ENCODE data around the gene ALDH1A1.

DNA sequence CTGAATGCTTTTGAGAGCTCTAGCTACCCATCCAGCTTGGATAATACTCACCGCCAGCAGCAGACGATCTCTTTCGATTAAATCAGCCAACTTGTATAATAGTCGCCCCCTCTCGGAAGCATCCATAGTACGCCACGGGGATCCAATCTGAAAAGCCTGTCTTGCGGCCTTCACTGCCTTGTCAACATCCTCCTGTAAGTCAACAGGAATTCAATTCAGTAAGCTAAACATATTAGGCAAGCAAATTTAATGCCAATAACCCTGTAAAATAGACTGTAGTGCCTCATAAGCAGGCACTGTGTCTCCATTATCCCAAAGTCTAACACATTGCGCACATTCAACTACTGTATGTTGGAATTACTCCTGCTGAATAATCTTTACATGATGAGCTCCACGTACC lies 22.0 kb downstream of the ALDH1A1 start:
- TF ChIP-seq, protein P1, sequence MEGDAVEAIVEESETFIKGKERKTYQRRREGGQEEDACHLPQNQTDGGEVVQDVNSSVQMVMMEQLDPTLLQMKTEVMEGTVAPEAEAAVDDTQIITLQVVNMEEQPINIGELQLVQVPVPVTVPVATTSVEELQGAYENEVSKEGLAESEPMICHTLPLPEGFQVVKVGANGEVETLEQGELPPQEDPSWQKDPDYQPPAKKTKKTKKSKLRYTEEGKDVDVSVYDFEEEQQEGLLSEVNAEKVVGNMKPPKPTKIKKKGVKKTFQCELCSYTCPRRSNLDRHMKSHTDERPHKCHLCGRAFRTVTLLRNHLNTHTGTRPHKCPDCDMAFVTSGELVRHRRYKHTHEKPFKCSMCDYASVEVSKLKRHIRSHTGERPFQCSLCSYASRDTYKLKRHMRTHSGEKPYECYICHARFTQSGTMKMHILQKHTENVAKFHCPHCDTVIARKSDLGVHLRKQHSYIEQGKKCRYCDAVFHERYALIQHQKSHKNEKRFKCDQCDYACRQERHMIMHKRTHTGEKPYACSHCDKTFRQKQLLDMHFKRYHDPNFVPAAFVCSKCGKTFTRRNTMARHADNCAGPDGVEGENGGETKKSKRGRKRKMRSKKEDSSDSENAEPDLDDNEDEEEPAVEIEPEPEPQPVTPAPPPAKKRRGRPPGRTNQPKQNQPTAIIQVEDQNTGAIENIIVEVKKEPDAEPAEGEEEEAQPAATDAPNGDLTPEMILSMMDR (IDR thresholded peaks at IDR 0.05) = peak; percentile 36
- no peak for TF ChIP-seq EZH2phosphoT487 (IDR thresholded peaks at IDR 0.05)

All from neural progenitor cell (in vitro differentiated cells).